Measurements from ENCODE around the gene EPX.
"Not testable (repeated sequence)": the region's sequence is repeated elsewhere in the genome, so short reads cannot be mapped to it uniquely, and the experiment has no call there.

The EPX gene

GRCh38 chr17:58192612-58193011 lies at the start of gene EPX:
EPX (plus strand) TSS chr17:58192726; CDS start chr17:58192847, 121 bp downstream.
- DNase-seq, result no peak

GRCh38 chr17:58143335-58143734 lies 49.2 kb upstream of the EPX start:
- not testable (repeated sequence) for DNase-seq

- DNase-seq, result no peak
These were observed 47.7 kb upstream of the EPX start for GRCh38 chr17:58144801-58145200.

- no peak for DNase-seq
These were observed 44.5 kb upstream of the EPX start, which contains the start of gene OR4D1 for GRCh38 chr17:58147930-58148434. OR4D1 (plus strand) TSS chr17:58148384; CDS start chr17:58155154, 6,770 bp downstream.

GRCh38 chr17:58148609-58149008 lies 43.9 kb upstream of the EPX start:
- no peak for DNase-seq

- DNase-seq, result no peak
These were observed 42.1 kb upstream of the EPX start for GRCh38 chr17:58150394-58150793.

- DNase-seq, result no peak
These were observed 39.5 kb upstream of the EPX start for GRCh38 chr17:58153046-58153445.

GRCh38 chr17:58153671-58154070 lies 38.9 kb upstream of the EPX start:
- no peak for DNase-seq

- no peak for DNase-seq
These were observed 35.4 kb upstream of the EPX start for GRCh38 chr17:58156839-58157803.

- DNase-seq, result no peak
These were observed 34.3 kb upstream of the EPX start for GRCh38 chr17:58158181-58158580.

- DNase-seq, result no peak
These were observed 31.0 kb upstream of the EPX start for GRCh38 chr17:58161566-58161965.

GRCh38 chr17:58165981-58166380 lies 26.5 kb upstream of the EPX start:
- DNase-seq, result no peak

GRCh38 chr17:58166682-58167081 lies 25.8 kb upstream of the EPX start, which contains the start of gene OR4D2:
OR4D2 (plus strand) TSS chr17:58166982; CDS start chr17:58169656, 2,674 bp downstream.
- no peak for DNase-seq

- no peak for DNase-seq
These were observed 21.9 kb upstream of the EPX start for GRCh38 chr17:58170622-58171021.

- peak; percentile 31 for DNase-seq
These were observed 20.0 kb upstream of the EPX start for GRCh38 chr17:58172369-58173071.

- no peak for DNase-seq
These were observed 17.7 kb upstream of the EPX start for GRCh38 chr17:58174871-58175270.

GRCh38 chr17:58176200-58176599 lies 16.3 kb upstream of the EPX start:
- DNase-seq, result no peak

GRCh38 chr17:58181796-58182195 lies 10.7 kb upstream of the EPX start:
- no peak for DNase-seq

GRCh38 chr17:58183514-58183913 lies 9.0 kb upstream of the EPX start:
- DNase-seq, result no peak

- no peak for DNase-seq
These were observed 8.1 kb upstream of the EPX start for GRCh38 chr17:58184308-58184985.

GRCh38 chr17:58184986-58185761 lies 7.4 kb upstream of the EPX start:
- DNase-seq, result no peak

- no peak for DNase-seq
These were observed 5.9 kb upstream of the EPX start for GRCh38 chr17:58186591-58186990.

All from NCI-H1092 treated with DMSO at 0.1 percent for 48 hours (cell line).